ENCODE results near the gene AQP12B. TPM values are rescaled to one million over a fixed set of nuclear protein-coding genes. Genes with fewer than 3 reads are reported as not detected.
"Not testable (repeated sequence)": the region's sequence is repeated elsewhere in the genome, so short reads cannot be mapped to it uniquely, and the experiment has no call there.

AQP12B gene
- total RNA-seq: not detected

GRCh38 chr2:240682431-240683224 is at the start of gene AQP12B:
Gene AQP12B, minus strand, starts transcription at chr2:240682885. Its CDS starts 48 bp downstream, at chr2:240682837.
- peak in 1 of 2 donors; percentile 82 for DNase-seq (ENCODE audit: low spot score in 2 of 2)
- 78 to 80% methylated on average over 15 to 21 of the region's 37 CpGs for WGBS, 2 donors
- H3K4me3 ChIP-seq (ENCODE audit: low read depth, poor library complexity, severe bottlenecking); intact Hi-C loops (cut with DNase I; ENCODE audit: low total_unique reads): not testable (repeated sequence)

GRCh38 chr2:240732184-240732583 is 49.5 kb upstream of the AQP12B start:
- H3K4me3 ChIP-seq (ENCODE audit: low read depth, poor library complexity, severe bottlenecking): no peak overlapping the region
- intact Hi-C loops (cut with DNase I; ENCODE audit: low total_unique reads): no loop called here
- DNase-seq (ENCODE audit: low spot score in 2 of 2): no peak
- TF ChIP-seq POLR2A (IDR thresholded peaks at IDR 0.05): no peak
- no peak for TF ChIP-seq CTCF (IDR thresholded peaks at IDR 0.05)
- 74 to 82% methylated on average over 5 of the region's 5 CpGs for WGBS, 2 donors

GRCh38 chr2:240731178-240731545 is 48.5 kb upstream of the AQP12B start:
- intact Hi-C loops (cut with DNase I; ENCODE audit: low total_unique reads): no loop called here
- no peak overlapping the region for H3K4me3 ChIP-seq (ENCODE audit: low read depth, poor library complexity, severe bottlenecking)
- WGBS, 2 donors: 30% methylated on average over 9 of the region's 9 CpGs; no CpG with 5 or more reads in 1 of the 2 donors
- TF ChIP-seq POLR2A (IDR thresholded peaks at IDR 0.05) (no peak), CTCF (IDR thresholded peaks at IDR 0.05) (no peak)
- no peak for DNase-seq (ENCODE audit: low spot score in 2 of 2)

- no peak for TF ChIP-seq POLR2A (IDR thresholded peaks at IDR 0.05)
- no peak for TF ChIP-seq CTCF (IDR thresholded peaks at IDR 0.05)
- 59 to 69% methylated on average over 8 to 10 of the region's 10 CpGs for WGBS, 2 donors
- no peak for DNase-seq (ENCODE audit: low spot score in 2 of 2)
- intact Hi-C loops (cut with DNase I; ENCODE audit: low total_unique reads): no loop called here
- no peak overlapping the region for H3K4me3 ChIP-seq (ENCODE audit: low read depth, poor library complexity, severe bottlenecking)
Observed at GRCh38 chr2:240730501-240731177, 48.0 kb upstream of the AQP12B start.

GRCh38 chr2:240728827-240729226 is 46.1 kb upstream of the AQP12B start:
- H3K4me3 ChIP-seq (ENCODE audit: low read depth, poor library complexity, severe bottlenecking): no peak overlapping the region
- WGBS, 2 donors: 86 to 87% methylated on average over 7 of the region's 7 CpGs
- TF ChIP-seq POLR2A (IDR thresholded peaks at IDR 0.05) (no peak), CTCF (IDR thresholded peaks at IDR 0.05) (no peak)
- intact Hi-C loops (cut with DNase I; ENCODE audit: low total_unique reads): no loop called here
- DNase-seq (ENCODE audit: low spot score in 2 of 2): no peak

- WGBS, 2 donors: 69 to 75% methylated on average over 10 of the region's 10 CpGs
- TF ChIP-seq CTCF (IDR thresholded peaks at IDR 0.05) (no peak), POLR2A (IDR thresholded peaks at IDR 0.05) (no peak)
- no peak for DNase-seq (ENCODE audit: low spot score in 2 of 2)
- no peak overlapping the region for H3K4me3 ChIP-seq (ENCODE audit: low read depth, poor library complexity, severe bottlenecking)
- intact Hi-C loops (cut with DNase I; ENCODE audit: low total_unique reads): no loop called here
Observed at GRCh38 chr2:240728361-240728760, 45.7 kb upstream of the AQP12B start.
